Measurements from ENCODE around the gene PAPPA.

The PAPPA gene

GRCh38 chr9:116154334-116154975, 864 bp downstream of the PAPPA start:
- no peak for DNase-seq

DNA sequence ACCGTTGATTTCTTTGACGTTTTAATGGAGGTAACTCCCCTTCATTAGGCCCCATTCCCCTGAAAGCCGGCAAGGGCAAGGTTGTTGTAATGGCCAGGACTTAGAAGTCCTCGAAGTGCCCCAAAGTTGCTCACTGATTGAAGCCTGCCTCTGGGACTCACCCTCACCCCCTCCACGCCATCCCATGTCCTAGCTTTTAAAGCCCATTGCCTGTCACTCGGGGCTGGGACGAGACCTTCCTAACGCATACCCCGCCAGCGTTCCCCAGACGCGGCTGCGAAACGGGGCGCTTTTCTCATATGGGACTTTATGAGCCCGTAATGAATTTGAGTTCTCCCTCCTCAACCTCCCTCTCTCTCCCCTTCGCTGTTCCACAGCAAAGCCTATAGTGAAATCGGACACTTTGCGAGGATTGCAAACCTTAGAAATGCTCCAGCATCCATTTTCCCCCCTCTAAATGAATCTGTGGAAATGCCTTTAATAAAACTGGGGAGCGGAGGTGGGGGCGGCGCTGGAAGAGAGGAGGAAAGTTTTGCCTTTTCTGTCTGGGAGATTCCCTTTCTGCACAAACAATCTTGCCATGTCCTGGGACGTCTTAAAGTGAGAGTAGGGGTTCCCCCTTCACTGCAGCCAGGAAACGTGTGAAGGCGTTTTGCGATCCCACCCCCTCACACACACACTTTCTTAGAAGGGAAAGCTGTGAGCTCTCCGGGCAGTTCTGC, 1.5 kb downstream of the PAPPA start:
- no peak for DNase-seq

DNA sequence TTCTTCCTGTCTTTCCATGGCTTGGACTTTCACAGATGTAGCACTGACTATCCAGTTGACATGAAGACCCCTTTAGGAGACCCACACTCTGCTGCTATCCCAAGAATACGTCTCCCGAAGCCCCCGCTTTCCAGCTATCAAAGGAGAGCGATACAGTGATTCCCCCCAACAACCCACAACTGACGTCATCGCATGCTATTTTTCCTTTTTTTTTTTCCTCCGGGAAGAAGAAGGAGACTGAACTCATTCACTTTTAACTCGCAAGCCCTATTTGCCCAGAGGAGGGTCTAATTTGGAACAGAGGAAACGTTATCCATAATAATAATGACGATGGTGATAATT, 2.1 kb downstream of the PAPPA start:
- no peak for DNase-seq

GRCh38 chr9:116156621-116157314, 3.2 kb downstream of the PAPPA start:
- DNase-seq = no peak

DNA sequence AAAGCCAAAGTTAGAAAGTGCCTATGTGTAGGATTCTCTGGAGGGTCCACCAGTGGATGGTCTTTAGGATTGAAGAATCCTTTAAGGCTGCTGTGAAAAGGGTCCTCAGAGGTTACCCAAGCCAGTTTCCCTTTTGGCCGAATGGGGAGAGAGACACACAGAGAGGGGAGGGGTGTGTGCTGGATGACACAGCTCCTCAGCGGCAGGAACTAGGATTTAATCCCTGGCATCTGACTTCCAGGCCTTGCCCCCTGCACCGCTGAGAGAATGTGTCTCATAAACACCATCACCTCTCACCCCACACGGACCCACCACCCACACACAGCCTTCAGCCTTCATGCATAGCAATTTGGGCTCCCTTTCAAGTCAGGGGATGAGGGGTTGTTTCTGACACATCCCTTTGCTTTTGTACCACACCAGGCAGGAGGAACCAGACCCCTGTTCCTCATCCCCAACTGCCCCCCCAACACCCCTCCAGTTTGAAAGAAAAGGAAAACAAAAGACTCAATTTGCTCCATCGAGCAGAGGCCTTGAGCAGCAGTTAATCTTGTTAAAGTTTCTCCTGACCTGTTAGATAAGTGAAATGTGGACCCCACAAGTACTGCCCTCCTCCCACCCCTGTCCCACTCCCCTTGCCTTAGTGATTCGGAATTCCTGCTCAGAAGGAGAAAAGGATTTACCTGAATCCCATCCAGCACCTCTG, 4.0 kb downstream of the PAPPA start:
- DNase-seq = no peak

DNA sequence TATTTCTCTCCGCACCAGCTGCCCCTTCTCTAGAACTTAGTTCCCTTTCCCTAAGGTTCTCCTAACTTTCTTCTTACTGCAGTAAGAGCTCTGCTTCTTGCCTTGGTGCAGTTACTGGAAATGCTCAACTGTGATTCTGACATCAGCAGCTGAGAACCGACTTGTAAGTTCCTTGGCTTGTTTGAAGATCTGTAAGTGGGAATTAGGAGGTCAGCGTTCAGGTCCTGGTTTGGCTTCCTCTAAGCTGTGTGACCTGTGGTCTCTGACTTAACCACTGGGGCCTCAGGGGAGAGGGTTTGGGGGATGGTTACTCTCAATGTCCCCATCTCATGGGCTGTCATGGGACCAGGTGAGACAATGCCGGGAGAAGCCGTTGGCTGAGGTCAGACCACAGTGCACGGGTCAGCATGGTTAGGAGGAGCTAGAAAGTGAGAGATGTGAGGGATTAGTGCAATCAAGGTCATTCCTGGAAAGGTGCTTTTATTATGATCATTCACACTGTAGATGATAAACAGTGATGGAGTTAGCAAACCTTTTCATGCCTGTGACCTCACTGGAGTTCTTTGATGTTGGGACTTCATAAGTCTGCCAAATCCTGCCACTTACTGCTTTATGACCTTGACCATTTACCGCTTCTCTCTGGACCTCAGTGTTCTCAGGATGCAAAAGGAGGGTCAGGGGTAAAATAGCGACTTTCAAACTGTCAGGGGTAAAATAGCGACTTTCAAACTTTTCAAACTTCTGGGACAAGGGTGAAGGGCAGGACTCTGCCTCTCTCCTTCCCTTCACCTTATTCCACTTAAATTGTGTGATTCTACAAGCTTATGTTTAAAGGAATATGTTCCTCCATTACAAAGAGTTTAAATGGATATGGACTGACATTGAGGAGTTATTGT, 7.3 kb downstream of the PAPPA start:
- no peak for DNase-seq

DNA sequence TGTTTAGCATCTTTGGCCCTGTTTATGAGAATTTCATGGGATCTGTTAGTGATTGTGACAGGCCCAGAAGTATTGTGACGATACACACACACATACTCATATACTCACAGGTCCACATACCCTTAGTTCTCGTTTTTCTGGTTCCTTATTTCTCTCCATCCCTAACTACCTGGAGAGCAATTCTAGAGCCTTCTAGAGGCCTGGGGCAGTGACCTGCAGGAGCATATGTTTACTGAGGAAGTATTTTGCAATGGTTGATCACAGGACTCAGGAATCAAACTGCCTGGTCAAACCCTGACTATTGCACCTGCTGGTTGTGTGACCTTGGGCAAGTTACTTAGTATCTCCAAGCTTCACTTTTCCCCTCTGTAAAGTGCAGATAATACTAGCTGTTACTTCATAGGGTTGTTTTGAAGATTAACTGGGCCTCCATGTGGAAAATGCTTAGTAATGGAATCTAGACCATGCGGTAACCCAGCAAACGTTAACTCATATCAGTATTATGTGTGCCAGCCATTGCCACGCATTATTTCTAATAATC, 8.7 kb downstream of the PAPPA start:
- no peak for DNase-seq

DNA sequence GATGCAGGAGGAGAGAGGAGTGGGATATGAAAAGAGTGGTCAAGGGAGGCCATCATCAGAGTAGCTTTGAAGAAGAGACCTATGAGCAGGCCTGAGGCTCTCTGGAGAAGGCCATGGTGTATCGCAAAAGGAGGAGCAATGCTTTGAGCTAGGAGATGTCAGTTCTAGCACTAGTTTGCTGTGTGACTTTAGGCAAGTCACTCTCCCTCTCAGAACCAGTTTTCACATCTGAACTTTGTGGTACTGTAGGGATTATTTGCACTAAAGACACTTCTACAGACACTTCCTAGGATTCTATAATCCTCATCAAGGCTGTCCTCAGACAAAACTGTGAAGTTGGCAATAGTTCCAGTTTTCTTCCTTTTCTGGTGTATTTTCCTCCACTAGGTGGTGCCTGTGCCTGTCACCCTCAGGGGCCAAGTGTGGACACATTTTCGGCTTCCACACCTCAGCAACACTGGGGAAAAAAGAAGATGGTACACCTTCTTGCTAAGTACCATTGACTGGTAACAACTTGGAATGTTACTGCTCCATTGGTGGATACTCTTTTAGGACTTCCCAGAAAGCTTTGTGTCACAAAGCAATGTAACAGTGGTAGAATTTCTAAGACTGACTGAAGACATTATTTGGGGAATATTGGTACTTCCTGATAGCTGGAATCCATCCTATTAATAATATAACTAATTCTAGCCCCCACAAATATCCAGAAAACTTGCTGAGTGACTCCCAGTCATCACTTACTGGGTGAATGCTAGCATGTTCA, 9.9 kb downstream of the PAPPA start:
- DNase-seq = no peak

GRCh38 chr9:116165912-116166311, 12.3 kb downstream of the PAPPA start:
- DNase-seq = no peak

GRCh38 chr9:116166713-116167112, 13.1 kb downstream of the PAPPA start:
- DNase-seq = no peak

DNA sequence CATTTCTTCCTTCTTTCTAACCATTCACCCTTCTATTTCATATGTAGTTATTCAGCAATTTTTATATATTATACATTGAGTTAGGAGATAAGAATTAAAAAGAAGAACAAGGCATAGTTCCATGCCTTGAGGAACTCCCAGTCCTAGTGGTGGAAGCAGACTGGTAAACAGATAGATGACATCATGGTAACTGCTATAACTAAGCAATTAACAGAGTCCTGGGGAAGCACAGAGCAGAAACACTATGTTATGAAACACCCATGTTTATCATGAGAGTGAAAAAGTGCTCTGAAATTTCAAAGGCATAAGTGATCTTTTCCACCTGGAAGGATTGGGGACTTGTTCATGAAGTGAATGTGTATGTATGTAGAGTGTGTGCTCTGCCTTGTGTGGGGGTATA, 14.6 kb downstream of the PAPPA start:
- DNase-seq = no peak

DNA sequence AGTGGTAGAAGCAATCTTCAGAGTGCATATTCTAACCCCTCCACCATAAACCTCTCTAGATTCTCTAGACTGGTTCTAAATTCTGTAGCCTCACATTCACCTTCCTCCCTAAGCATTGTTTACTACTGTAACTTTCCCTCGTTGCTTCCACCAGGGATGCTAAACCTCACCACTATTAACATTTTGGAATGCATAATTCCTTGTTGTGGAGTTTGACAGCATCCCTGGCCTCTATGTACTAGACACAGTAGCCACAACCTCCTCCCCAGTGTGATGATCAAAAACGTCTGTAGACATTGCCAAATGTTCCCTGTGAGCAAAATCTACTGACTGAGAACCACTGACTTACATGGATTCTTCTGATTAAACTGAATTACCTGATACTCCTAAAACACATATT, 18.6 kb downstream of the PAPPA start:
- DNase-seq = no peak

DNA sequence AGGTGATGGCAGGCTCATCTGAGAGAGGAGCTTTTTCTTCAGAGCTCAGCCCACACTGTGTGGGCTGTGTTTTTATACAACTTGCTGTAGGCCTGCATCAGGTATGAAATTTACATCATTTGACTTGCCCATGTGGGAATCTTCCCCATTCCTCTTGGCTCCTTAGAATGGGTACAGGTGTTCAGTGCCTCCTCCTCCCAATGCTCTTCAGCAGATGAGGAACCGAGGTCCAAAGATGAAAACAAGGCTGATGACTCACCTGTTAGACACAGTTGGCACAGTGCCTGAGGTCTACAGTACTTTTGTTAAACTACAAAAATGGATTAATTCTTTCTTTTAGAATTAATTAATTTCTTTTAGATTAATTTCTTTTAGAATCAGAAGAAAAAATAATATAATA, 20.8 kb downstream of the PAPPA start:
- DNase-seq = no peak

DNA sequence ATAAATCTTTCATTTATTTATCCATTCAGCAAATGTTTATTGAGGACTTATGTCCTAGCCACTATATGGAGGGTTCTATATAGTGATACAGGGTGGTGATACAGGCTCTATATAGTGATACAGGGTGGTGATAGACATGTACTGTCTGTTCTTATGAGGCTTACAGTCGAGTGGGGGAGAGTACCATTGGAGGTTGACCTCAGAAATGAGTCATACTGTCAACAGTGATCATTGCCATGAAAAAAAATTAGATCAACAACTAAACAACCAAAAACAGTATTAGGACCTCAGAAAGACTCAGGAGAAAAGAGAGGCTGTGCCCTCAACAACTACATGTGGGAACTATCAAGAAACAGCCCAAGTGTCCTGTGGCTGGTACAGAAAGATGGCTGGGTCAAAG, 22.0 kb downstream of the PAPPA start:
- DNase-seq = no peak

DNA sequence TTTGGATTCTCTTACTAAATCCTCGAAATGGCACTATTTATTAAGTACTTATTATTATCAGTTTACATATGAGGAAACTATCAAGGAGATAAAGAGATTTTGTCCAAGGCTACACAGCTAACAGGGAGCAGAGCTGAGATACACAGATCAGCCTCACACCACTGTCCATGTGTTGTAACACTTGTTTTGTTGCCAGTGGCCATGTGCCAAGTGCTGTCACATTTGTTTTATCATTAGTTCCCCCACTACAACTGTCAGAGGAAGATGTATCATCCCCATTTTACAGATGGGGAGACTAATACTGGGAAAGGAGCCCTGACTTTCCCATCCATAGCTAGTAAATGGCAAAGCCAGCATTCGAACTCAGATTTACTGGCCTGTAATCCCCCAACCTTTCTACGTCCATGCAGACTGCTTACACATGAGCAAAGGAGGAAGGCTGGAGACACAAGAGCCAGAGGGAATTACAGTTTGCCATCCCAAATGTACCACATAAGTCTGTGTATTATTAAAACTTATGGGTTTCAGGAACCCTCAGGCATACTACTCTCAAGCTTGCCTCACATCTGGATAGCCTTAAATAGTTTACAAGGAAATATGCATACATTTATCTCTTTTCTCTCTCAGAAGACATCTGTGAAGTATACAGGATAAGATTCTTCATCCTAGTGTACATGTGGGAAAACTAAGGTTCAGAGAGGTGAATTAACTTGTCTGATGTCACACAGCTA, 25.1 kb downstream of the PAPPA start:
- DNase-seq = no peak

- no peak for DNase-seq
Observed at GRCh38 chr9:116179568-116179967, 26.0 kb downstream of the PAPPA start.

DNA sequence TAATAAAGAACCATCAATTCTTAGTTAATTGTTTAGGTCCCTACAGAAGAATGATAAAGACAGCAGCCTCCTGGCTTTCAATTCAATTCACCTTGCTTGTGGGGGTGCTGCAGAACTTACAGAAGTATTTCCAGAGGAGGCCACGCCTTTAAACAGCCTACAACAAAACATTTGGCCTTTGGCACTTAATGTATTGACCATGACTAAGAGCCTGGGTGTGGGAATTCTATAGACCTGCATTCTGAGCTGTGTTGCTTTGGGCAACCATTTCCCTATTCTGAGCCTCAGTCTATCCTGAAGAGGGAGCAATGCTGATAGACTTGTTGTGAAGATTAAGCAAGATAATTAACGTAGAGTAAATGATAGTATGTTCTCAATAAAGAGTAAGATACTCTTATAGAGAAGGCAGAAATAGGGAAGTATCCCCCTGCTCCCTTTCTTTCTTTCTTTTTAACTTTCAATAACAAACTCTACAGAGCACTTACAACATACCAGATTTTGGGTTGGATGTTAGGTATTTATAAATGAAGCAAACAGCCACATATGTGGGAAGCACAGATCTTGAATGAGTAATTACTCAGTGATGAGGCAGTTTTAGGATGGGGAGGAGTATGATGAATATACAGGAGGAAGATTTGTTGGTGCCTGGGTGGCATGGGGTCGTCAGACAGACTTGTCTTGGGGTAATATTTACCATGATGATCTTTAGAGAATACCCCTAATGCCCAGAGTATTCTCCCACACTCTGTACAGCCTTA, 28.4 kb downstream of the PAPPA start:
- no peak for DNase-seq

DNA sequence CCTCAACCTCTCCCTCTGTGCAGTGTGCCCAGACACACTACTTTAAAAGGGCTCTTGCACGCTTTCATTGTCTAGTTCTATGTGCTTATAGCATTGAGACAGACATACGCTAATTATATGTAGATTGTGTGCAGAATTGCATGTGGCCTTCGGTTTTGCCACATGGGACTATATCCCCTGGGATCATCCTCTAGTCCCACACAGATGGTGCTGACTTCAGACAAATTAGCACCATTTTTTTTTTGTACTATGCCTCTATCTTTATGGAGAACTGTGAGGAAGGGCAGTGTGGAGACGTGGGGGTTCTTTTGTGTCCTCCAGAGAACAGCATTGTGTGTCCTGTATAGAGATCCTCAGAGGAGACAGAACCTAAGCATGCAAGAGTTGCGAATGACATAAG, 29.3 kb downstream of the PAPPA start:
- DNase-seq = no peak

DNA sequence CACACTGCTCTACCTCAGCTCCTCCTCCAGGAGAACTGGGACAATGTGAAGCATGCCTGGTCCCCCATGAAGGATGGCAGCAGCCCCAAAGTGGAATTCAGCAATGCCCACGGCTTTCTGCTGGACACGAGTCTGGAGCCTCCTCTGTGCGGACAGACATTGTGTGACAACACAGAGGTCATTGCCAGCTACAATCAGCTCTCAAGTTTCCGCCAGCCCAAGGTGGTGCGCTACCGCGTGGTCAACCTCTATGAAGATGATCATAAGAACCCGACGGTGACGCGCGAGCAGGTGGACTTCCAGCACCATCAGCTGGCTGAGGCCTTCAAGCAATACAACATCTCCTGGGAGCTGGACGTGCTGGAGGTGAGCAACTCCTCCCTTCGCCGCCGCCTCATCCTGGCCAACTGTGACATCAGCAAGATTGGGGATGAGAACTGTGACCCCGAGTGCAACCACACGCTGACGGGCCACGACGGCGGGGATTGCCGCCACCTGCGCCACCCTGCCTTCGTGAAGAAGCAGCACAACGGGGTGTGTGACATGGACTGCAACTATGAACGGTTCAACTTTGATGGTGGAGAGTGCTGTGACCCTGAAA, 34.1 kb downstream of the PAPPA start:
- no peak for DNase-seq

GRCh38 chr9:116189683-116190082, 36.1 kb downstream of the PAPPA start:
- no peak for DNase-seq
